GM12801 (cell line): ENCODE results near the gene ARG1.

Experiments used
- CTCF ChIP-seq: IDR thresholded peaks from one replicate; pipeline ENCODE4 v1.5.1; 2011; ENCODE audit warnings: control low read depth; ENCODE audit not compliant: insufficient read length; ENCODE audit errors: extremely low read depth

Gene ARG1

GRCh38 chr6:131549811-131550210 is 23.2 kb upstream of the ARG1 start:
- no peak for TF ChIP-seq CTCF

GRCh38 chr6:131551902-131552301 is 21.1 kb upstream of the ARG1 start:
- TF ChIP-seq CTCF, result no peak

GRCh38 chr6:131552572-131552971 is 20.5 kb upstream of the ARG1 start:
- TF ChIP-seq CTCF, result no peak

GRCh38 chr6:131555992-131556391 is 17.0 kb upstream of the ARG1 start:
- no peak for TF ChIP-seq CTCF

- TF ChIP-seq CTCF, result no peak
Measured at GRCh38 chr6:131558922-131559321, 14.1 kb upstream of the ARG1 start.

GRCh38 chr6:131561925-131562707 is 10.9 kb upstream of the ARG1 start:
- no peak for TF ChIP-seq CTCF

GRCh38 chr6:131565056-131565455 is 8.0 kb upstream of the ARG1 start:
- no peak for TF ChIP-seq CTCF
